OCI-LY1 (cell line): ENCODE data around the gene FARS2.

Experiments used
- H2AFZ ChIP-seq: fragments of 200-600 bp; sonication (generic), shearing (Covaris generic); 2 replicates; pipeline ENCODE4 v1.6.0; 2014; ENCODE audit warnings: antibody characterized with exemption, mild to moderate bottlenecking, low read length
- H3F3A ChIP-seq: fragments of 200-600 bp; sonication (generic), shearing (Covaris generic); 2 replicates; pipeline ENCODE4 v1.6.0; 2014; ENCODE audit warnings: mild to moderate bottlenecking, antibody characterized with exemption, low read length, moderate library complexity; ENCODE audit not compliant: insufficient read depth
- H3K27ac ChIP-seq: fragments of 200-600 bp; sonication (generic); 2 replicates; pipeline ENCODE4 v1.5.1; 2014; ENCODE audit warnings: low read length, mixed run types, mild to moderate bottlenecking, low read depth; ENCODE audit not compliant: poor library complexity, severe bottlenecking
- H3K27me3 ChIP-seq: fragments of 200-600 bp; sonication (generic); 2 replicates; pipeline ENCODE4 v1.6.0; 2014; ENCODE audit warnings: antibody characterized with exemption, mild to moderate bottlenecking, low read length, moderate library complexity; ENCODE audit not compliant: insufficient read depth
- H3K36me3 ChIP-seq: fragments of 200-600 bp; sonication (generic); 2 replicates; pipeline ENCODE4 v1.6.1; 2014; ENCODE audit warnings: mild to moderate bottlenecking, antibody characterized with exemption, low read length, moderate library complexity, mixed read lengths; ENCODE audit not compliant: insufficient read depth
- H3K4me1 ChIP-seq: fragments of 200-600 bp; sonication (generic); 2 replicates; pipeline ENCODE4 v1.5.1; 2014; ENCODE audit warnings: mild to moderate bottlenecking, low read length, moderate library complexity; ENCODE audit not compliant: insufficient read depth, severe bottlenecking
- H3K4me2 ChIP-seq: fragments of 200-600 bp; sonication (generic), shearing (Covaris generic); 2 replicates; pipeline ENCODE4 v1.6.1; 2014; ENCODE audit warnings: low read length
- H3K4me3 ChIP-seq: fragments of 200-600 bp; sonication (generic); 2 replicates; pipeline ENCODE4 v1.5.1; 2014; ENCODE audit warnings: low read length, low read depth, mild to moderate bottlenecking, mixed read lengths; ENCODE audit not compliant: poor library complexity, severe bottlenecking
- H3K79me2 ChIP-seq: fragments of 200-600 bp; shearing (Covaris generic); 2 replicates; pipeline ENCODE4 v1.6.1; 2016; ENCODE audit warnings: mixed run types, low read length, mixed read lengths; ENCODE audit not compliant: insufficient read depth
- H3K9ac ChIP-seq: fragments of 200-600 bp; sonication (generic), shearing (Covaris generic); 2 replicates; pipeline ENCODE4 v1.6.1; 2014; ENCODE audit warnings: mild to moderate bottlenecking, low read length, mixed read lengths
- H3K9me2 ChIP-seq: fragments of 200-600 bp; sonication (generic), shearing (Covaris generic); 2 replicates; pipeline ENCODE4 v1.6.1; 2014; ENCODE audit warnings: low read depth, mild to moderate bottlenecking, low read length, mixed read lengths
- H3K9me3 ChIP-seq: fragments of 200-600 bp; shearing (Covaris generic); 2 replicates; pipeline ENCODE4 v1.6.1; 2014; ENCODE audit warnings: low read length, mixed read lengths
- H4K20me1 ChIP-seq: fragments of 200-600 bp; sonication (generic), shearing (Covaris generic); 2 replicates; pipeline ENCODE4 v1.6.0; 2016; ENCODE audit warnings: mild to moderate bottlenecking, low read length; ENCODE audit not compliant: insufficient read depth
- EZH2 ChIP-seq: fragments of 200-600 bp; sonication (generic), shearing (Covaris generic); IDR thresholded peaks from 2 replicates; pipeline ENCODE4 v1.8.0; 2017; ENCODE audit warnings: borderline replicate concordance, mixed run types, mild to moderate bottlenecking, antibody characterized with exemption, low read length, moderate library complexity, mixed read lengths
- TF ChIP-seq, protein P1 (sequence below): fragments of 200-600 bp; sonication (generic), shearing (Covaris generic); IDR thresholded peaks from 2 replicates; pipeline ENCODE4 v1.5.1; 2017; ENCODE audit warnings: mild to moderate bottlenecking, antibody characterized with exemption, low read length, moderate library complexity, mixed read lengths

FARS2 gene

DNA sequence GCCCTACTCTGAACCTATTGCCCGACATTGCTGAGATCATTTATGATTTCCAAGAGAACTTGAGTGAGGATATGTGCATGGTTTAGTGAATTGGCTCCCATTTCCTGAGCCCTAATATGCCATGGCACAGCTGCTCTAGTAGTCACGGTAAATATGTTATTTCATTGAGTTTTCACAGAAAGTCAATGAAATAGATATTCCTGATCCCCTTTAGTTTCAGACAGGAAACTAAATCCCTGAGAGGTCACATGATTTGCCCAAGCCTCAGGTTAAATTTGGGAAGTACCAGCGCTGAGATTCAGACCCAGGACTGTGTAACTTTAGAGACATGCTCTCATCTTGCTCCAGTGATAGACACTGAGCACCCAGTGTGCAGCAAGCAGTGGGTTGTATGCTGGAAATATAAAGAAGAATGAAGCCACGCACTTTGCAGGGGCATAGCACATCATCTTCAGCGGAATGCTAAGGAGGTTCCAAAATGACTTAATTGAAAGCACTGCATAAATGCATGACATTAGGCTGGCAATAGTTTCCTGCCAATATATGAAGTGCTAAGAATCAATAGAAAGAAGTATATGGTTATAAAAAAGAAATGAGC, 70.6 kb downstream of the FARS2 start:
- no peak overlapping the region for H3K9ac ChIP-seq
- H3K9me2 ChIP-seq = no peaks in the 10 kb centered on the region
- no peak overlapping the region for H2AFZ ChIP-seq
- no peaks in the 10 kb centered on the region for H4K20me1 ChIP-seq
- TF ChIP-seq, protein P1, sequence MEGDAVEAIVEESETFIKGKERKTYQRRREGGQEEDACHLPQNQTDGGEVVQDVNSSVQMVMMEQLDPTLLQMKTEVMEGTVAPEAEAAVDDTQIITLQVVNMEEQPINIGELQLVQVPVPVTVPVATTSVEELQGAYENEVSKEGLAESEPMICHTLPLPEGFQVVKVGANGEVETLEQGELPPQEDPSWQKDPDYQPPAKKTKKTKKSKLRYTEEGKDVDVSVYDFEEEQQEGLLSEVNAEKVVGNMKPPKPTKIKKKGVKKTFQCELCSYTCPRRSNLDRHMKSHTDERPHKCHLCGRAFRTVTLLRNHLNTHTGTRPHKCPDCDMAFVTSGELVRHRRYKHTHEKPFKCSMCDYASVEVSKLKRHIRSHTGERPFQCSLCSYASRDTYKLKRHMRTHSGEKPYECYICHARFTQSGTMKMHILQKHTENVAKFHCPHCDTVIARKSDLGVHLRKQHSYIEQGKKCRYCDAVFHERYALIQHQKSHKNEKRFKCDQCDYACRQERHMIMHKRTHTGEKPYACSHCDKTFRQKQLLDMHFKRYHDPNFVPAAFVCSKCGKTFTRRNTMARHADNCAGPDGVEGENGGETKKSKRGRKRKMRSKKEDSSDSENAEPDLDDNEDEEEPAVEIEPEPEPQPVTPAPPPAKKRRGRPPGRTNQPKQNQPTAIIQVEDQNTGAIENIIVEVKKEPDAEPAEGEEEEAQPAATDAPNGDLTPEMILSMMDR = no peak
- no peak for TF ChIP-seq EZH2
- H3K36me3 ChIP-seq = no peaks in the 10 kb centered on the region
- H3K27ac ChIP-seq = no peak overlapping the region
- H3K4me2 ChIP-seq = no peak overlapping the region
- H3K4me1 ChIP-seq = peaks cover 9% of the 10 kb centered on the region
- no peaks in the 10 kb centered on the region for H3F3A ChIP-seq
- H3K4me3 ChIP-seq = no peak overlapping the region
- H3K9me3 ChIP-seq = no peaks in the 10 kb centered on the region
- no peaks in the 10 kb centered on the region for H3K27me3 ChIP-seq
- H3K79me2 ChIP-seq = no peaks in the 10 kb centered on the region

DNA sequence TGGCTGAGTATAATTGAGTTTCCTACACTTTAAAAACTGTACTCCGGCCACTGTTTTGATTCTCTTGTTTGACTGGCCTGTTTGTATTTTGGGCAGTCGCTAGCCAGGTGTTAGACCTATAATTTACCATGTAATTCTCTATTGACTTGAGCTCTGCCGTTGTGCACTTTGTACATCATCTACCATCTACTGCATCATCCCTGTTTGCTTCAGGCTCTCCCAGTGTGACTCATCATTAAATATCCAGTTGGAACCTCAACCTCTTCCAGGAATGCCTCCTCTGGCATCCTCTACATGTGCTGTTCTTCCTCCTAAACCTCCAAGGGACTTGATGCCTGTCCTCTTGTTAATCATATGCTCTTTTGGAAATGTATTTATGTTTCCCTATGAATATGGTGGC, 72.3 kb downstream of the FARS2 start:
- H3K9ac ChIP-seq = no peak overlapping the region
- H3K4me3 ChIP-seq = no peak overlapping the region
- TF ChIP-seq, protein P1 = no peak
- TF ChIP-seq EZH2 = no peak
- H3K27me3 ChIP-seq = no peaks in the 10 kb centered on the region
- no peak overlapping the region for H2AFZ ChIP-seq
- no peaks in the 10 kb centered on the region for H3K9me3 ChIP-seq
- no peaks in the 10 kb centered on the region for H3K79me2 ChIP-seq
- H3K36me3 ChIP-seq = no peaks in the 10 kb centered on the region
- H4K20me1 ChIP-seq = no peaks in the 10 kb centered on the region
- H3K4me1 ChIP-seq = peaks cover 24% of the 10 kb centered on the region
- no peak overlapping the region for H3K4me2 ChIP-seq
- no peaks in the 10 kb centered on the region for H3F3A ChIP-seq
- no peaks in the 10 kb centered on the region for H3K9me2 ChIP-seq
- H3K27ac ChIP-seq = no peak overlapping the region

DNA sequence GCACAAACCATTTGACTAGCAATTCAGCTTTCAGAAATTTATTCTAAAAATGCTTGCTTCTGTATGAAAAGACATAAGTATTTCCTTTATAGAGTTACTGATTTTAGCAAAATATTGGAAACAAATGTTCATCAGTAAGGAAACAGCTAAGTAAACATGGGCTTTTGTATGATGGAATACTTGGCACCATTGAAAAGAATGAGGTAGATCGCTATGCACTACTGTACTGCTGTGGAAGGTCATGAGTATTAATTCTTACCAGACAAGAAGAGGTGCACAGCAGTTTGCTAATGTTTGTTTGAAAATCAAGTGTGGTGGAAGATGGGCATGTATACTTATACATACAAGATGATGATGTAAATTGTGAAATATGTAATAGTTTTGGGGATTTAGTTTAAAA, 73.0 kb downstream of the FARS2 start:
- no peaks in the 10 kb centered on the region for H3F3A ChIP-seq
- peaks cover 30% of the 10 kb centered on the region for H3K4me1 ChIP-seq
- no peaks in the 10 kb centered on the region for H4K20me1 ChIP-seq
- H2AFZ ChIP-seq = no peak overlapping the region
- TF ChIP-seq EZH2 = no peak
- TF ChIP-seq, protein P1 = no peak
- no peak overlapping the region for H3K4me2 ChIP-seq
- no peaks in the 10 kb centered on the region for H3K27me3 ChIP-seq
- no peak overlapping the region for H3K9ac ChIP-seq
- no peak overlapping the region for H3K4me3 ChIP-seq
- H3K36me3 ChIP-seq = no peaks in the 10 kb centered on the region
- no peaks in the 10 kb centered on the region for H3K9me2 ChIP-seq
- no peak overlapping the region for H3K27ac ChIP-seq
- no peaks in the 10 kb centered on the region for H3K79me2 ChIP-seq
- no peaks in the 10 kb centered on the region for H3K9me3 ChIP-seq
